GM21515 (cell line): ENCODE results near the gene GAB1.
"Not testable (repeated sequence)": the region's sequence is repeated elsewhere in the genome, so short reads cannot be mapped to it uniquely, and the experiment has no call there.

ENCODE experiments used
- ATAC-seq: cut with Tn5 transposase; IDR thresholded peaks from one replicate; pipeline ENCODE4 v1.9.1; 2021; ENCODE audit not compliant: unreplicated experiment

Gene GAB1

DNA sequence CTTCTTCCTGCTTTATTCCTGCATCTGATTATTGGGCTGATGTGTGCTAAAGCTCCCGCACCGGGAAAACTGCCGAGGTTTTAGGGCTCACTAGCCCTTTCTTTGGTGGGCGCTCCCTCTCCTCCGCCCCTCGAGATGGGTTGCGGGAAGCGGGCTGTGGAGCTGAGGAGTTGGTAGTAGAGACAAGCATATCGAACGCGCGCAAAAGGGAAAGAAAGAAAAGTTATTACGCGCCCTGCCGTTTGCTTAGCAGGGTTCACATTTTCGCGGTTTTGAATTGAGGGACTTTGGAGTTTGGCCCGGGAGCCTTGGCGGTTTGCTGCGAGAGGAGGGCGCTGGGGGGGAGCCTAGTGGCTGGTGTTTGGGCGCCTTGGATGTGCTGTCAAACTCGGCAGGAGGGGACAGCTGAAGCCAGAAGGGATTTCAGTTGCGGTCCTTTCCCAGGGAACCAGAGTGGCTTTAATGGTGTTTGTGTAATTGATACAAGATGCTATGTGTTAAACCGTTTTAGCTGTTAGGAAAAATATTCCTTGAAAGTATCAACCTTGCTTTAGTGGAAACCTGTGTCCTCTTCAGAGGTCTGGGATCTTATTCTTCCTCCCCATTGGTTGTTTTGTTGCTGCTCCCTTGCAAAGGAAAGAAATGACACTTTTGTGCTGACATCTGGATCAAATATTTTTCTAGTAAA, 1.1 kb downstream of the GAB1 start:
- no peak for ATAC-seq

DNA sequence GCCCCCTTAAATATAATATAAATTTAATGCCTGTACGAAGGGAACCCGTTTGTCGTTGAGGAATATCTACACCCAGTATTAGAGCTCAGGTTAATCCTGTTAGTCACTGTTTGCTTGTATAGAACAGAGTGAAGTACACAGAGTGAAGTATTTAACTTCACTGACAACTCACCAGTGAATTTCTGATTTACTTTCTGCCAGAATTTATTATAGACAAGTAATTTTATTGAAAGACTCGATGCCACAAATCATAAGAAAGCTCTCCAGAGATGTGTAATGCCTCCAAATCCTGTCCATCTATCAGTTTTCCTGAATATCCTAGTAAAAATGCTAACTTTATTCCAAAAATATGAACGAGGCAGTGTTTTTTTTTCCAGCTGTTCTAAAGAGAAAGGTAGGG, 1.6 kb downstream of the GAB1 start:
- no peak for ATAC-seq

DNA sequence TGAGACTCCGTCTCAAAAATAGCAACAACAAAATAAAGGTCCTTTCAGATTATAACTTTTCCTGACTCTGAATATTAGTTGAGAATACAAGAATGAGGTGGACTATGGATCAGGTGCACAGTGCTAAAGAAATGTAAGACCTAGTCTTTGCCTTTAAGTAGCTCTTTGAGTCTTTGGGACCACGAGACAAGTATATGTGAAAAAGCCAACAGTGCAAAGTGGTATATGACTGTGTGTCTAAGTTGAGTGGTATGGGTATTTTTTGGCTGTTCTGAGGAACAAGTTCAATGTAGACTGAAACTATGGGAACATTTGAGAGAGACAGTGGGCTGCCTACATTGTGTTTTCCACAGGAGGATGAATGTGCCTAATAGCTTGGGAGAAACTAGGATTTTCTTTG, 2.8 kb downstream of the GAB1 start:
- no peak for ATAC-seq

DNA sequence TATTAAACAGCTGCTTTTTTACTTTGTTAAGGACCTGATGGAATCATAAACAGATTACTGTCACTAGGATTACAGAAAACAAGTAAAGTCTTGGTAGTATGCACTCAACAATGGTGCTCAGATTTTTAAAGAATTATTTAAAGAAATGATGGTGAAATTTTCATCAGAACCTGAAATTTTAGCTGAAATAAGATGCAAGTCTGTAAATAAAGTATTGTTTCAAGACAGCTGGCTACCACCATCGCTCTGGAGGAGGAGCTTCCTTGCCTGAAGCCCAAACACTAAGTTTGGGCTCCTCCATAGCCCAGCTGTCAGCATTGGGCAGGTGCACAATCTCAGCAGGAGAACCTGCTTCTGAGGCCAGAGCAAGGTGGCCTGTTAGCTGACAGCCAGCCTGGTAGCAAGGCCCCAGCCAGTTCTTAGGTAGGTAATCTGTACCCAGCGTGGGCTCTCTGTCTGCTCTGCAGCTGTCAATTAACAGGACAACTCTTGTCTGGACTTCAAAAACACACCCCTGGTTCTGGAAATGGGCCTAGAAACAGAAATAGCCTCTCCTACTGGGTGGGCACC, 4.6 kb downstream of the GAB1 start:
- ATAC-seq, result no peak

DNA sequence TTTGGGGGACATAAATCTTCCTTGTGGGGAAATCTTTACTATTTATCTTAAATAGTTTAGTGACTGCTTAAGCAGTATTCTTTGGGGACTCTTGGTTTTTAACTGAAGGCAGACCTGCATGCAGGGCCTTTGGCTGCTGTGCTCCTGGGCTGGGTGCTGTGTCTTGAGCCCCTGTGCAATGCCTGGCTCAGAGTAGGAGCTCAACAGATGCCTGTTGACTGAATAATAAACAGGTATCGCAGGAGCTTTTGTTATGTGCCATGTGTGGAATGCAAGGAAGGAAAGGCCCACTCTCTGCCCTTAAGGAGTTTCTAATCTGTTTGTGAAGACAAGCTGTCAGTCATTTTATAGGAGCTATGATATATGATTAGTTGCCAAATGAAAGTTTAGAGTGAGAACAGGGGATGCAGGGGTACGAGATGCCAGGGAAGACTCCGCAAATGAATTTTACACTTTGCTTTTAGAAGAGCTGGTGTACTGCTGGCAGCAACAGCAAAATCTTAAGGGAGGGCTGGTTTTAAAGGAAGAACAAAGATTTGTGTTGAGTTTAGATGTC, 6.7 kb downstream of the GAB1 start:
- no peak for ATAC-seq

DNA sequence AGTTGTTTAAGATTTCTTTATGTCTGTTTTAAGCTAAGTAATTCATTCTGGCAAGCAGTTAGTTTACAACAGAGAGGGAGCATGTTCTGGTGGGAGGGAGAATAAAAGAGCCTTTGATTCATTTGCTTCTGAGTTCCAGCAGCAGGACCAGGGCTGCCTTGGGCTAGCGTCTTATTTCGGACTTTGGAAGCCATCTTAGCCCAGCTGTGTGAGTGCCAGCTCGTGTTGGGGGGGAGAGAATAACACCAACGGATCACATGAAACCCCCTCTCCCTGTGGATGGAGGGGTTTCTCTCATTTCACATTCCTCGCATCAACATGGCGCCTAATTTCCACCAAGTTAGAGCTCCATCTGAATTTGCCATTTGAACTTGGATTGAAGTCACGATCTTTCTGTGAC, 7.4 kb downstream of the GAB1 start:
- no peak for ATAC-seq

DNA sequence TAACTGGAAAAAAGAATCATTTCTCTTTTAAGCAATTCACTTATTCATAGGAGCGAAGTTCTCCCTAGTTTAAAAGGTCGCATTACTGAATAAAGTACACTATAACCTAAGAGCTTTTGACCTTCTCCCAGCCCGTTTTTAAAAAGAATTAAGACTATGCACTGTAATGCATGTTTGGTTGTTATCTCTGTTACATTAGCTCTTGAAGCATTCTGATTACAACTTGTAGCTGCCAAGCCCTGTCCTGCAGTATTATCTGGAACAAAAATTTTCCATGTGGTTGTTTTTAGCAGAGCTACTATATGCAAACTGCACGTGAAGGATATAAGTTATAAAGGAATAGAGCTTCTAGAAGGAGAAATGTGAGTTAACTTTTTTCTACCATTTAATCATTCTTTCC, 8.1 kb downstream of the GAB1 start:
- no peak for ATAC-seq

DNA sequence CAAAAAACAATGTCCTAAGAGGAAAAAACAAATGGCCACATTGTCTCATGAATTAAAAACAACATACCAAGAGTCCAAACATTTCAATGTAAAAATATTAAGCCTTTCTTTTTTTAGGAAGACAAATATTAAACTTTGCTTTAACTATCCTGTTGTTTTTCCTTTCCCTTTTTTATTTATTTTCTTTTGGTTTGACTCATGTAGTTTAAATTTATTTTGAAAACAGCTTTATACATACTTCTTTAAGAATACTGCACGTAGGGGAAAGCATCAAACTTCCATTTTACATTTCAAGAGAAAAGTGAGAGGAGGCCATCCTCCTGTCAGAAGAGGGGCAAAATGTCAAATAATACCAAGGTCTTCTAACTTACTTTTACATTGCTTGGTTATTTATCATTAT, 8.7 kb downstream of the GAB1 start:
- ATAC-seq, result no peak

DNA sequence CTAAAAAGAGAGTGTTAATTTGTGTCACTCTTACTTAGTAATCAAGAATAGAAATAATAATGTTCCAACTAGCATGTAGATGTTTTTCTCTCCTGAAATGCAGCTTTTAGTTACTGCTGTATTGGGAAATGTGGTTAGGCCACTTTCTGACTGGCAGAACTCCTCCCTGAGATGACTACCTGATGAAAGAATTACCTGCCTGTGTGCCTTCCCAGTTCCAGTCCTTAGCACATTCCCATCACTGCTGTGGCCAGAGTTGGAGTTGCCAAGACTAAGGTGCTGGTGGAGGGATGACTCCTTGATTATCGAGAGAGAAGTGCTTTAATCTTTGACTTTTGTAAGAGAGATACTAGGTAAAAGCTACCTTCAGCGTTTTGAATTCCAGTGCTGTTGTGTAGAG, 9.5 kb downstream of the GAB1 start:
- no peak for ATAC-seq

DNA sequence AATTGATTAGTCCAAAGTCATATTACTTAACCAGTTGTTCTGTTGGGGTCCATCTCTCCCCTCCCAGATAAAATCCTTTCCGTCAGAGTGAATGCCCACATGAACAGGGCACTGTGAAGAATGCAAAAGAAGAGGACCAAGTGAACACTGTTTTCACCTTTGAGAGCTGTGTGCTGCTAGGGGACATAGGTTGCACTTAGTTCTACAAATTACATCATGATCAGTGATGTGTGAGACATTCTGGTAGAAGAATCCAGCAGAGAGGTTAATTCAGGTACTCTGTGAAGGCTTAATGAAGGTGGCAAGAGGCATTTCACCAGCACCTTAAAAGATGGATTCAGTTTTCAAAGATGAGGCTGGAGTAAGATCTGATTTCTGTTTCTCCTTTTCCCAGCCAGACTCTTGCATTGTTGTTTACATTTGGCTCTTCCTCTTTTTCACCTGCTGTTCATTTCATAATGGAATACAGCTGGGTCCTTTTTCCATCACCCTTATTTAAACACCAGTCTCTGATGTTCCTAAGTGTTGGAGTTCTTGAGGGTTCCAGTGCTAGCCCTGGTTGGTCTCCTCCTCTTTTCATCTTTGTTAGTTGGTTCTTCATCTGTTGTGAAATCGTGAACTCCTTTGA, 10.9 kb downstream of the GAB1 start:
- ATAC-seq, result no peak

DNA sequence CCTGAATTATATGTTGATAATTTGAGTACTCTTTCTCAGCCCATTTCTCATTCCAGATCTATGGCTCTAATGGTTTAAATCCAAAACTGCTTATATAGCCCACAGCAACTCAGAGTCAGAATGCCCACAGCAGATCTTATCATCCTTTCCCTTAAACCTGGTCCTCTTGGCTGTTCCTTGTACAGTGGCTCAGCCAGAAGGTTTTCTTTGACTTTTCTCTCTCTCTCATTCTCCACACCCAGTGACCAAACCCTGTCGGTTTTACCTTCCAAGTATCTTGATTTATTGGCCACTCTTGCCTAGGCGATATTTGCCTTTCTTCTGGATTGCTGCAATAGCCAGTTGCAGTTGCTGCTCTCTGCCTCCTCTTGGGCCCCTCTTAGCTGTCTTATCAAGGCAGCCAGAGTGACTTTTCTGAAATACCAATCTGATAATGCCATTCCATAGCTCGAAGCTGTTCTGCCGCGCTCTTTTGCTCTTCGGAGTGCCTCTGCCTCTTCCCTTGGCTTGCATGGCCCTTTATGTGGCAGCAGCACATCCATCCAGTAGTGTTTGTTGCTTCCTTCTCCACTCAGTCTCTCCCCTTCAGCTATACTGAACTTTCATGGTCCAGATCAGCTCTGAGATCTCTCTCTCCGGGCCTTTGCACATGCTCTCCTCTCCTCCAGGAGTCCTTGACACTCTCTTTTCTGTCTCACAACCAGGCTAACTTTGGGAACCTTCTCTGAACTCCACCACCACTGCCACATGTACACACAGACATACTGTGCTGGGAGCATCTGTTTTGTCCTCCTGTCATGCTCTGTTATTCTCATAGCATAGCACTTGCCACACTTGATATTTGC, 11.8 kb downstream of the GAB1 start:
- ATAC-seq, result no peak

DNA sequence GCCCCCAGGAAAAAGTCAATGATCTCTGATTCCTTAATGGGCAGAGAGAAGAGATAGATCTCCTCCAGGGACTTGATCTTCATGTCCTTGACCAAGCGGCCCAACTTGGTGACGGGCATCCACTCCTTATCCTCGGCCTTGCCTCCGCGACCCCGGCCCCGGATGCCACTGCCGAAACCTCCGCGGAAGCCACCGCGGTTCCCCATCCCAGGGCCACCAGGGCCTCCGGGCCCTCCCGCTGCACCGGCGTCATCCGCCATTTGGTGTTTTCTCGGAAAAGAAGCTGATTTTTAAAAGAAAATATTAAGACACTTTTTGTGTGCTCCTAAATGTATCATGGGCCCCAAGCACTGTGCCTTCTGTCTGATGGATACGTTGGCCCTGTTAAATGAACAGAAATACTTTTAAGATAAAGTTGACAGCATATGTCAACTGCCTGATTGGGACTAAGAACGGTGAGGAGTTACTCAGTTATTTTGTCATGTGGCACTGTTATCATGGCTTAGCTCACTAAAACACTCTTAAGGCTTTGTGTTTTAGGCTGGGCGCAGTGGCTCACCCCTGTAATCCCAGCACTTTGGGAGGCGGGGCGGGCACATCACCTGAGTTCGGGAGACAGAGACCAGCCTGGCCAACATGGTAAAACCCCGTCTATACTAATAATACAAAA, 13.3 kb downstream of the GAB1 start:
- ATAC-seq, result not testable (repeated sequence)

DNA sequence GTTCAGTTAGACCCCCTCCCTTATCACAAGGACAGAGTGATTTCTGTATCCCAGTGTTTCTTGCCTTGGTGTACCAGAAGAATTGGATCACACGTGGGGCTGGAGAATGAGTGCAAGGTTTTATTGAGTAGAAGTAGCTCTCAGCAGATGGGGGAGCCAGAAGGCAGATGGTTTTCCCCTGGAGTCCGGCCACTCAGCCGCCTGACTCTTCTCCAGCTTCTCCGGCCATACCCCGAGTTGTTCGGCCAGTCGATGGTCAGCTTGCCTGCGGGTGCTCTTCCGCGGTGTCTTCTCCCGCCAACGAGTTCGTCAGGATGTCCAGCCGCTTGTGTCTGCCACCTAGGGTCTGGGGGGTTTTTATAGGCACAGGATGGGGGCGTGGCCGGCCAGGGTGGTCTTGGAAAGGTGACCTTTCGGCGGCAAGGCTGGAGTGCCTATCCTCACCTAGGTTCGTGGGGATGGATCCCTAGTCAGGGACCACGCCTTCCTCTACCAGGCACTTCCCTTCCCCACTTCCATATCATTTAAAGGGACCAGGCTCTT, 14.5 kb downstream of the GAB1 start:
- no peak for ATAC-seq

DNA sequence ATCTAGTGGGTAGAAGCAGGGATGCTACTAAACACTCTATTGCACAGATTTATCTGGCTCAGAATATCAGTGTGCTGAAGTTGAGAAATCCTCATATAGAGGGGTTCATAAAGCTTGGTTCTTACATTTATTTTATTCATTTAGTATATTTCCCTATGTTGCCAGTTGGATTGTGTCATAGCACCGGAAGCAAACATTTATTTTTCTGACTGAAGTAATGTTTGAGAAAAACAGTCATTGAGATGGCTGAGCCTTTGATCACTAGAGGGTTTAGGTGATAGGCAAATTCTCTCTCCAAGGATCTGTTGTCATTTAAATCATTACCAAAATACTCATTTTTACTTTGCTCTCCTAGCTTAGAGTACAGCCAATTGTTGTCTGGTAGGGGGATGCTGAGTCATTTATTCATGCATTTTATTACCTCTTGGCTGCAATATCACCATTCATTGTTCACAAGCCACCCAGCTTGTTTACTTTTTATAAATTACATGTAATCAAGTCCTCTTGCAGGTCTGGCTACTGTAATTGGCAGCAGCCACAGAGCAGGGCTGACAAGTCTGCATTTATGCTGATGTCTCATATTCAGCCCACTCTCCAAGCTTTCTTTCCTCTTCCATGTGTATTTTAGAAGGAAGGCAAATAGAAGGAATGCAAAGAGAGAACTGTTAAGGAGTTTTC, 15.2 kb downstream of the GAB1 start:
- ATAC-seq, result no peak

DNA sequence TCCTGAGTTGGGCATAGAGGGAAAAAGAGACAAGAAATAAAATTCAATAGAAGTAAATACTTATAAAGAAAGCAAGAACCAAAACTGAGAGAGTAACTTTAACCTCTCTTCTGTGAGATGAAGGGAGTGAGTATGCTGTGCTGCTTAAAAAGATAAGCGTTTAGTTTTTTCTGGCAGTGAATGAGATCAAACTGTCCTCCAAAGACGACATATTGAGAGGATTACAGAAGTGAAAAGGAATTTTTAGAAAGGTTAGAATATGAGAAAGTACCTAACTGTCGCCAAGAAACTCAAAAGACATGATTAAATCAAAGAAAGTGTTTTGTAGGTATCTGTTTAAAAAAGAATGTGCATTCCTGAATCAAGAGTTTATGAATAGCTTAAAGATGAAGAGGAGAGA, 16.0 kb downstream of the GAB1 start:
- no peak for ATAC-seq

DNA sequence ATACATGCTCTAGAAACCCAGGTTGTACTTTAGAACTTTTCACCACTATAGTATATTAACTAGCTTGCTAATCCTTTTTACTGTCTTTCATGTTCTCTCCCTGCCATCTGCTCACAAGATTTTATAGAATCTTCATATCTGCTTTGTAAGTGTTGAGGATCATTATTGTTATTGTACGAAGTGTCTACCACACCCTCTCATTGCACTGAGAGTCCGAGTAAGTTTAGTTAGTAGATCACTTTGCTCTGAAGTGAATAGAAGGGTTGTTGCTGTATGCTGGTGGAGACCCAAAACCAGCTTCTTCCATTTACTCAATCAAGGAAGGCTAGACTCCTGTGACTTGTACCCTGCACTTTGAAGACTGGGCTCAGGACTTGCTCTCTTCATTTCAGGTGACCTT, 17.1 kb downstream of the GAB1 start:
- no peak for ATAC-seq

DNA sequence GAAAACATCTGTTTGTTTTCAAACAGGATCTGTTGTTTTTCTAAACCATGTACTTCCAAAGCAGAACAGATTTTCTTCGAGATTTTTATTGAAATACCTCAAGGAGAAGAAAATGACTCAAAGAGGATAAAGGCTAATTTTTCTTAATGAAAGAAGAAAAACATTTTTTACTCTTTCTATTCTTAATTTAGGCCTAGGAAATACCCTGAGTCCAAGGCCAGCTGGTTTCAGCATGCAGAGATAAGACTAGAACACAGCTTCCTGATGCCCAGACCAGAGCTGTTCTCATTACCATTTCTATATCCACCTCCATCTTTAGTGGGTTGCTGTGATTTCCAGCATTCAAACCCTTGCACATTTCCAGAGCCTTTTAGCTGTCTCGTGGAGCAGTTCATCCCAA, 18.3 kb downstream of the GAB1 start:
- no peak for ATAC-seq

DNA sequence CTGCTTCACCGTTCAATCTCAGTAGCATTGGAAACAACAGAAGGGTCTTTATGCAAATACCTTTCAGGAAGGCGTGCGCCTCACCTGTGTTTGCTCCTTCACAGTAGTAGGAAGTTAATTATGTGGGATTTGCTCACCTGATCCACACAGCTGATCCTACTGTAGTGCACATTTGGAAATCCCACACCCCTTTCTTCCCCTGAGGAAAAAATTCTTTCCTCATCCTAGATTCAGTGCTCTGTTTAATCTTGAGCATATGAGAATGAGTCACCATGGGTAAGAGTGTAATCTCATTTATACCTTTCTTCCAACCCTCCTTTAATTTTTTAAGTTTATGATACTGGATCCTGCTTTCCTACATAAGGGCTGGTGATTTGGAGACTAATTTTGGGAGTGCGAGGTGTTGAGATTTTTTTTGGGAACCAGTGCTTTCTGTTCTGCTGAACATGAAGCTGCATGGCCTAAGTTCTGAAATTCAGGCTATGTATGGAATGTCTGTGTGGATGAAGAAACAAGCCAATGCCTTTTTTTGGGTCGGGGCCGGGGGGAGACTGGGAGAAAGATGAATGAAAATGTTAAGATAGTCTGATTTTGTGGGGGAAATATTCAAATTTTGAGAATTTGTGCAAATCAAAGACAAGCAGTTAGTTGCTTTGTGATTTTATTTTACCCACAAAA, 19.0 kb downstream of the GAB1 start:
- ATAC-seq, result no peak

DNA sequence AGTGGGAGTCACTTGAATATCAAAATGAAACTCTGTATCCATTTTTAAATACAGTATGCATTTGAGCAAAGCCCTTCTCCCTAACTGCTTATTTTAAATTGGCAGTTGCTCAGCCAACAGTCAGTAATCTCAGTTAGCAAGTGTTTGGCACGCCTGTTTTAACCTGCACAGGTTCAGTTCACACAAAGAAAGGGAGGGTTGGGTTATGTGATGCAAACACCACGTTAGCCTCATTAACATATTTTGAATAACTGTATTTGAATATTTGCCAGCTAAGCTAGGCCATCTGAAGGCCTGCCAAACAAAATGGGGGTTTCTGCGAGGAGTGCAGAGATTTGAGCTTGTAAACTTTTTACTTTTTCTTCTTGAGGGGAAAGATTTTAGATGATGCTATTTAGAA, 19.8 kb downstream of the GAB1 start:
- ATAC-seq, result no peak
